ENCODE results near the gene ST7L. TPM values are rescaled to one million over a fixed set of nuclear protein-coding genes. Genes with fewer than 3 reads are reported as not detected.

The ST7L gene
- total and polyA plus RNA-seq, 10 of the 15 experiments (the other 5 are each of a cell fraction or from before 2014, with no cell fraction given), result 3.6 to 13.7 (median 8.9) TPM

DNA sequence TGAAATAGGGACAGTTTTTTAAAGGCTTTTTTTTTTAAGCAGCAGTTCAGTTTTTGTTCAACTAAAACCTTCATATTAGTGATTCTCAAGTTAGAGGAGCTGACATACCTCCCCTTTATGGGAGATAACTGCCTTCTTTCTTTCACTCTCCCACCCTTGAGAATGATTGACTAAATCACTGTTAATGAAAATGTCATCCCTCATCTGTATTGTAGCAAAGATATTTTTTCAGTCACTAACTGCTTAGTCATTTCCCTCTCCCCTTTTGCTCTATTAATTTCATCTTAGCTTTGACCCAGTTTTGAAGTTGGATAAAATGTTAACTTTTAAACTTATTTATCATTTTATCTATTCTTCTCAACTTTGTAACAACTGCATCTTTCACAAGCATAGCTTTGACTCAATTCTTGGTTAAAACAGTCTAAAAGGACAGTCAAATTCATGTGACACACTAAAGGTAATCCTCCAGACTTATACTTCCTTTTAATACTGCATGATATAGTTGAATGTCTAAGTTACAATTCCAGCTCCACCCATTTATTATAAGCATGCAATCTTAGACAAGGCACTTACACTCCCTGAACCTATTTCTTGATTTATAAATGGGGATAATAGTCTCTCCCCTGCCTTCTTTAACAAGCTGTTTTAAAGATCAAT lies 17.8 kb upstream of the ST7L start:
- POLR2A ChIA-PET, result interaction anchor here (0.6 to 2.3 kb wide), 7 partner anchors 9 to 328 kb away, joined by 3 to 8 read pairs (median 4); partner anchors contain the start of genes CAPZA1, MOV10 and ST7L
- no peaks in the 10 kb centered on the region for H3K9me3 ChIP-seq (replicated peaks; ENCODE audit: control insufficient read depth, insufficient read depth, low read length)
- ATAC-seq (peak; percentile 59), DNase-seq (ENCODE audit: low read depth, low spot score) (no peak), FAIRE-seq (no peak)
- intact Hi-C loops (cut with micrococcal nuclease; ENCODE audit: unreplicated experiment) (no loop called here), in situ Hi-C loops (cut with MboI) (no loop called here)
- H3K4me3 ChIP-seq, result no peak overlapping the region
- H3K27me3 ChIP-seq (replicated peaks in 1 of 2; ENCODE audit: control insufficient read depth in 2 of 2, insufficient read depth in 2 of 2, low read length in 1 of 2), result no peaks in the 10 kb centered on the region
- peak overlapping the region; percentile 71 for H3K4me2 ChIP-seq (ENCODE audit: control insufficient read depth, insufficient read depth)
- SMC1A ChIA-PET (ENCODE audit: uncharacterized antibody, unreplicated experiment), result interaction anchor here (0.7 to 4.1 kb wide), 18 partner anchors 8 to 246 kb away, joined by 3 to 24 read pairs (median 4); partner anchors contain the start of genes CAPZA1 and ST7L
- H2AFZ ChIP-seq (ENCODE audit: control insufficient read depth, low read depth, low read length), result no peak overlapping the region
- H3K36me3 ChIP-seq (ENCODE audit: control insufficient read depth in 2 of 2, insufficient read depth in 2 of 2, low read length in 1 of 2), result peaks cover 0 to 10% of the 10 kb centered on the region in 2 experiments; a peak in 1 of 4 replicates
- H3K4me1 ChIP-seq (ENCODE audit: control insufficient read depth, insufficient read depth, low read length), result peaks cover 29% of the 10 kb centered on the region
- peaks cover 81% of the 10 kb centered on the region for H3K79me2 ChIP-seq (ENCODE audit: control insufficient read depth, insufficient read depth, low read length)
- BruUV-seq (replicated peaks), result no TSS peak
- CTCF ChIA-PET, result interaction anchor here (0.8 to 3.0 kb wide), 10 partner anchors 9 to 436 kb away, joined by 3 to 13 read pairs (median 5); partner anchors contain the start of gene LRIG2
- RAD21 ChIA-PET (ENCODE audit: unreplicated experiment), result interaction anchor here (0.7 to 3.6 kb wide), 7 partner anchors 15 to 246 kb away, joined by 3 to 23 read pairs (median 7); partner anchors contain the start of genes MOV10 and PPM1J
- no peak overlapping the region for H3K9ac ChIP-seq (ENCODE audit: control insufficient read depth, insufficient read depth, low read length)
- peak overlapping the region; percentile 48 for H3K27ac ChIP-seq (ENCODE audit: control insufficient read depth, insufficient read depth)
- peaks cover 8% of the 10 kb centered on the region; the same call in 1 of the 2 replicates for H4K20me1 ChIP-seq (ENCODE audit: control insufficient read depth, insufficient read depth)
- TF ChIP-seq CEBPZ (IDR thresholded peaks at IDR 0.05; ENCODE audit: low read depth, low read length), result no peak
- no peak for TF ChIP-seq EP300 (IDR thresholded peaks at IDR 0.05; ENCODE audit: borderline replicate concordance in 1 of 2, control insufficient read depth in 1 of 2, low read depth in 2 of 2, low read length in 2 of 2)
- no peak for TF ChIP-seq CREM (IDR thresholded peaks at IDR 0.05; ENCODE audit: low read depth)
- no peak for TF ChIP-seq LARP7 (IDR thresholded peaks at IDR 0.05)
- TF ChIP-seq, protein P1, sequence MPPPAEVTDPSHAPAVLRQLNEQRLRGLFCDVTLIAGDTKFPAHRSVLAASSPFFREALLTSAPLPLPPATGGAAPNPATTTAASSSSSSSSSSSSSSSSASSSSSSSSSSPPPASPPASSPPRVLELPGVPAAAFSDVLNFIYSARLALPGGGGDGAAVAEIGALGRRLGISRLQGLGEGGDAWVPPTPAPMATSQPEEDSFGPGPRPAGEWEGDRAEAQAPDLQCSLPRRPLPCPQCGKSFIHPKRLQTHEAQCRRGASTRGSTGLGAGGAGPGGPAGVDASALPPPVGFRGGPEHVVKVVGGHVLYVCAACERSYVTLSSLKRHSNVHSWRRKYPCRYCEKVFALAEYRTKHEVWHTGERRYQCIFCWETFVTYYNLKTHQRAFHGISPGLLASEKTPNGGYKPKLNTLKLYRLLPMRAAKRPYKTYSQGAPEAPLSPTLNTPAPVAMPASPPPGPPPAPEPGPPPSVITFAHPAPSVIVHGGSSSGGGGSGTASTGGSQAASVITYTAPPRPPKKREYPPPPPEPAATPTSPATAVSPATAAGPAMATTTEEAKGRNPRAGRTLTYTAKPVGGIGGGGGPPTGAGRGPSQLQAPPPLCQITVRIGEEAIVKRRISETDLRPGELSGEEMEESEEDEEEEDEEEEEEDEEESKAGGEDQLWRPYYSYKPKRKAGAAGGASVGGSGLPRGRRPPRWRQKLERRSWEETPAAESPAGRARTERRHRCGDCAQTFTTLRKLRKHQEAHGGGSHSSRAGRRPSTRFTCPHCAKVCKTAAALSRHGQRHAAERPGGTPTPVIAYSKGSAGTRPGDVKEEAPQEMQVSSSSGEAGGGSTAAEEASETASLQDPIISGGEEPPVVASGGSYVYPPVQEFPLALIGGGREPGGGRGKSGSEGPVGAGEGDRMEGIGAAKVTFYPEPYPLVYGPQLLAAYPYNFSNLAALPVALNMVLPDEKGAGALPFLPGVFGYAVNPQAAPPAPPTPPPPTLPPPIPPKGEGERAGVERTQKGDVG (CRISPR knock-in tag; IDR thresholded peaks at IDR 0.05), result no peak
- TF ChIP-seq NFYA (IDR thresholded peaks at IDR 0.05; ENCODE audit: borderline replicate concordance, low read depth, low read length), result no peak
- TF ChIP-seq NR2C2 (IDR thresholded peaks at IDR 0.05; ENCODE audit: borderline replicate concordance, control insufficient read depth, insufficient read length, low read depth), result no peak
- no peak for TF ChIP-seq RCOR1 (conservative IDR thresholded peaks at IDR 0.05; ENCODE audit: low read depth, low read length)
- TF ChIP-seq BRCA1 (IDR thresholded peaks at IDR 0.05; ENCODE audit: low read depth, low read length), result no peak
- TF ChIP-seq GATAD2B (conservative IDR thresholded peaks at IDR 0.05; ENCODE audit: low read depth), result no peak
- TF ChIP-seq JUNB (IDR thresholded peaks at IDR 0.05), result peak; percentile 40; the same call in 1 of the 2 replicates
- no peak for TF ChIP-seq E2F4 (IDR thresholded peaks at IDR 0.05; ENCODE audit: low read depth, low read length)
- TF ChIP-seq, protein P2, sequence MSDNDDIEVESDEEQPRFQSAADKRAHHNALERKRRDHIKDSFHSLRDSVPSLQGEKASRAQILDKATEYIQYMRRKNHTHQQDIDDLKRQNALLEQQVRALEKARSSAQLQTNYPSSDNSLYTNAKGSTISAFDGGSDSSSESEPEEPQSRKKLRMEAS (IDR thresholded peaks at IDR 0.05; ENCODE audit: low read depth, low read length), result no peak
- no peak for TF ChIP-seq SMC3 (IDR thresholded peaks at IDR 0.05; ENCODE audit: borderline replicate concordance, low read length)
- no peak for TF ChIP-seq NFXL1 (IDR thresholded peaks at IDR 0.05; ENCODE audit: borderline replicate concordance)
- TF ChIP-seq NFYB (IDR thresholded peaks at IDR 0.05; ENCODE audit: insufficient read depth, low read depth, low read length), result no peak

Data from GM12878 (cell line).